Esophagus squamous epithelium (tissue), 5 donors: ENCODE measurements around the gene TMEM190. TPM values are rescaled to one million over a fixed set of nuclear protein-coding genes. Genes with fewer than 3 reads are reported as not detected.

Experiments used
- DNase-seq: peaks from one replicate; lab custom pipeline; 2025; lab: John Stamatoyannopoulos, UW
- H3K27ac ChIP-seq, 4 donors: fragments of 200-600 bp; sonication (generic); one replicate each; pipeline ENCODE4 v1.5.1; 2016 to 2019; ENCODE audit warnings: mild to moderate bottlenecking in 1 of 4
- H3K27me3 ChIP-seq, 4 donors: fragments of 200-600 bp; sonication (generic); 1 replicate in 3 of 4; 2 replicates in 1 of 4; pipeline versions ENCODE4 v1.5.1 to v1.6.0; 2017 to 2021; ENCODE audit warnings: antibody characterized with exemption in 1 of 4
- H3K36me3 ChIP-seq, 3 donors: fragments of 200-600 bp; sonication (generic); one replicate each; pipeline ENCODE4 v1.5.1; 2016 to 2019
- H3K4me1 ChIP-seq, 3 donors: fragments of 200-600 bp; sonication (generic); one replicate each; pipeline ENCODE4 v1.5.1; 2017 to 2019
- H3K4me3 ChIP-seq, 4 donors: fragments of 200-600 bp; sonication (generic); 1 replicate in 3 of 4; 2 replicates in 1 of 4; pipeline ENCODE4 v1.5.1; 2016 to 2019; ENCODE audit warnings: mild to moderate bottlenecking in 2 of 4, moderate library complexity in 1 of 4
- H3K9me3 ChIP-seq, 3 donors: fragments of 200-600 bp; sonication (generic); one replicate each; pipeline ENCODE4 v1.5.1; 2016 to 2019
- POLR2A ChIP-seq, 4 donors: fragments of 450-650 bp; IDR thresholded peaks; one replicate each; pipeline ENCODE4 v1.6.1; 2017; ENCODE audit warnings: antibody characterized with exemption in 4 of 4, mild to moderate bottlenecking in 4 of 4, moderate library complexity in 3 of 4
- WGBS, 2 donors: methylation state at CpG; one replicate each; pipeline ENCODE4 v1.1.5; 2018; 5-methylcytosine and 5-hydroxymethylcytosine counted together
- intact Hi-C: fragments of 100-400 bp; cut with DNase I; formaldehyde crosslinking; loops from one replicate; pipeline ENCODE4 v1.15.0; 2022
- total RNA-seq, 4 donors: library from RNA; depleted of rRNA; stranded (reverse); fragments of >200 nt; gene quantifications; one replicate each; pipeline ENCODE4 v1.1.0, GENCODE V29; 2016
- TF ChIP-seq, protein P1 (sequence below), 6 experiments: fragments of 450-650 bp in 4 of 6; fragments of 200-600 bp in 2 of 6; sonication (generic) in 2 of 6; IDR thresholded peaks; one replicate each; pipeline ENCODE4 v1.5.1; 2016 to 2019; ENCODE audit warnings: antibody characterized with exemption in 6 of 6, mild to moderate bottlenecking in 4 of 6, moderate library complexity in 4 of 6
- donor health status: DM: yes; HTN: yes; CAD: no.

The TMEM190 gene
- total RNA-seq, 4 donors from 2014 or later = not detected

DNA sequence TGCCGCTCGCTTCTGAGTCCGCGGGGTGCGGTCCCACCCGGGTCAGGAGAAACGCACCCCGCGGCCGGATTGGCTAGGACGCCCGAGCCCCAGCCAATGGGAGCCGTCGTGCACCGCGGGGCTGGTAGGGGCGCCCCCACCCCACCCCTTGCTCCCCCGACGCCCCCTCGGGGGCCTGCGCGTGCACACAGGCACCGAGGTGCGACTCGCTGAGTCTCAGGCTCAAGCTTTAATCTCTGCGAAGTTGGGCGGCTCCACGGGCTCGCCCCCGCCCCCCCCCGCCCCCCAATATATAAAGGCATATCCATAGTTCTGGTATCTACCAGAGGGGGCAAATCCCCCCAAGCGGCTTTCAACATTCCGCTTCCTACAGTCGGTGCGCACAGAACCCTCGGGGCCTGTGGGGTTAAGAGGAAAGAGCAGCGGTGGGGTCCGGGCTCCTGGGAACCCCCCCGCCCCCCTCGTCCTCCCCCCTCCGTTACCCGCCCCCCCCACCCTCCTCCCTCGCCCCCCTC lies 21.9 kb upstream of the TMEM190 start, which contains the start of gene COX6B2:
TSS of gene COX6B2 (minus strand) at position 22 of the 515 bp plus-strand sequence. CDS start 198 bp downstream, outside the sequence.
- no peak for DNase-seq
- Histone ChIP-seq H3K4me3 (peak within 1 kb of the TSS; percentile 18 to 67 (median 46)), H3K27ac (peak within 1 kb of the TSS in 2 of 4 donors; percentile 44 to 46), H3K9me3 (no peaks in the 10 kb centered on the region), H3K4me1 (peaks cover 16 to 39% (median 22%) of the 10 kb centered on the region in 3 donors), H3K36me3 (no peaks in the 10 kb centered on the region), H3K27me3 (peaks cover 10 to 89% (median 20%) of the 10 kb centered on the region in 4 donors)
- TF ChIP-seq POLR2A (IDR thresholded peaks at IDR 0.05) = no peak
- TF ChIP-seq, protein P1, sequence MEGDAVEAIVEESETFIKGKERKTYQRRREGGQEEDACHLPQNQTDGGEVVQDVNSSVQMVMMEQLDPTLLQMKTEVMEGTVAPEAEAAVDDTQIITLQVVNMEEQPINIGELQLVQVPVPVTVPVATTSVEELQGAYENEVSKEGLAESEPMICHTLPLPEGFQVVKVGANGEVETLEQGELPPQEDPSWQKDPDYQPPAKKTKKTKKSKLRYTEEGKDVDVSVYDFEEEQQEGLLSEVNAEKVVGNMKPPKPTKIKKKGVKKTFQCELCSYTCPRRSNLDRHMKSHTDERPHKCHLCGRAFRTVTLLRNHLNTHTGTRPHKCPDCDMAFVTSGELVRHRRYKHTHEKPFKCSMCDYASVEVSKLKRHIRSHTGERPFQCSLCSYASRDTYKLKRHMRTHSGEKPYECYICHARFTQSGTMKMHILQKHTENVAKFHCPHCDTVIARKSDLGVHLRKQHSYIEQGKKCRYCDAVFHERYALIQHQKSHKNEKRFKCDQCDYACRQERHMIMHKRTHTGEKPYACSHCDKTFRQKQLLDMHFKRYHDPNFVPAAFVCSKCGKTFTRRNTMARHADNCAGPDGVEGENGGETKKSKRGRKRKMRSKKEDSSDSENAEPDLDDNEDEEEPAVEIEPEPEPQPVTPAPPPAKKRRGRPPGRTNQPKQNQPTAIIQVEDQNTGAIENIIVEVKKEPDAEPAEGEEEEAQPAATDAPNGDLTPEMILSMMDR (IDR thresholded peaks at IDR 0.05) = no peak
- WGBS, 2 donors = no CpG with 5 or more reads among the region's 43 CpGs
- intact Hi-C loops = no loop called here

DNA sequence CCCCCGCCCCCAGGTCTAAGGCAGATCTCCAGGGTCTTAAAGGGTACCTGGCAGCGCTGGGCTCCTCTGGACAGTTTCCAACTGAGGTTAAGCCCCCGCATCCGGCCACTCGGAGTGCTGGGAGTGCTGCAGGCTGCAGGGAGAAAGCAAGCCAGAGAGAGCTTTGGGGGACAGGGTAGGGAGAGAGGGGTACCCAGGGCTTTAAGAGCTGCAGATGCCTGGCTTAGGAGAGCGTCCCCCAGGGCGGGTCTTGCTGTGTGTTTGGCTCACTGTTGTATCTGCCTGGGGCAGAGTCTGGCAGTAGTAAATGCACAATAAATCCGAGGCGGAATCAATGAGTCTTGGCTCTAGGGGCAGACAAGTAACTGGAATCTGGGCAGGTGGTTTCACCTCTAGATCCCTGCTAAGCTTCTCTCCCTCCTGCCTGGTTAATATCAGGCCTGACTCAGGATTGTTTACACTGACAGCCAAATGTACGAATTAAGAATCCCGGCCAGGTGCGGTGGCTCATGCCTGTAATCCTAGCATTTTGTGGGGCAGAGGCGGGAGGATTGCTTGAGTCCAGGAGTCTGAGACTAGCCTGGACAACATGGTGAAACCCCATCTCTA lies 21.3 kb upstream of the TMEM190 start:
- H3K27me3 ChIP-seq = peaks cover 10 to 85% (median 20%) of the 10 kb centered on the region in 4 donors
- no peaks in the 10 kb centered on the region for H3K36me3 ChIP-seq
- no peaks in the 10 kb centered on the region for H3K9me3 ChIP-seq
- H3K4me1 ChIP-seq = peaks cover 16 to 39% (median 22%) of the 10 kb centered on the region in 3 donors
- intact Hi-C loops = no loop called here
- no peak for DNase-seq
- 13 to 30% methylated on average over 7 to 8 of the region's 13 CpGs for WGBS, 2 donors
- TF ChIP-seq, protein P1 (IDR thresholded peaks at IDR 0.05) = no peak
- no peak for TF ChIP-seq POLR2A (IDR thresholded peaks at IDR 0.05)
- no peak overlapping the region for H3K4me3 ChIP-seq
- H3K27ac ChIP-seq = peak overlapping the region in 2 of 4 donors; percentile 44 to 46

- Histone ChIP-seq H3K27ac (no peak overlapping the region), H3K4me1 (peaks cover 15 to 24% (median 16%) of the 10 kb centered on the region in 3 donors), H3K36me3 (no peaks in the 10 kb centered on the region), H3K4me3 (no peak overlapping the region), H3K9me3 (no peaks in the 10 kb centered on the region), H3K27me3 (peaks cover 0 to 84% (median 2%) of the 10 kb centered on the region in 4 donors)
- intact Hi-C loops = no loop called here
- 75 to 86% methylated on average over 4 to 7 of the region's 19 CpGs for WGBS, 2 donors
- no peak for DNase-seq
- TF ChIP-seq, protein P1 (IDR thresholded peaks at IDR 0.05) = no peak
- no peak for TF ChIP-seq POLR2A (IDR thresholded peaks at IDR 0.05)
Observed at GRCh38 chr19:55358493-55358892, 18.1 kb upstream of the TMEM190 start.

- intact Hi-C loops = no loop called here
- H3K27ac ChIP-seq = no peak overlapping the region
- peaks cover 7 to 17% (median 11%) of the 10 kb centered on the region in 3 donors for H3K4me1 ChIP-seq
- peaks cover 0 to 80% (median 2%) of the 10 kb centered on the region in 4 donors for H3K27me3 ChIP-seq
- no peak for DNase-seq
- TF ChIP-seq, protein P1 (IDR thresholded peaks at IDR 0.05) = no peak
- TF ChIP-seq POLR2A (IDR thresholded peaks at IDR 0.05) = no peak
- 60 to 67% methylated on average over 9 to 11 of the region's 32 CpGs for WGBS, 2 donors
- H3K36me3 ChIP-seq = no peaks in the 10 kb centered on the region
- no peak overlapping the region for H3K4me3 ChIP-seq
- no peaks in the 10 kb centered on the region for H3K9me3 ChIP-seq
Observed at GRCh38 chr19:55358943-55359908, 17.4 kb upstream of the TMEM190 start.
